Measurements from ENCODE around the gene ZNF792. TPM values are rescaled to one million over a fixed set of nuclear protein-coding genes. Genes with fewer than 3 reads are reported as not detected.
"Not testable (repeated sequence)": the region's sequence is repeated elsewhere in the genome, so short reads cannot be mapped to it uniquely, and the experiment has no call there.

ZNF792 gene
- total RNA-seq, 3 donors from 2014 or later (not counting 1 experiment from before 2014, with no cell fraction given), result 11.9 to 19.6 (median 16.2) TPM

DNA sequence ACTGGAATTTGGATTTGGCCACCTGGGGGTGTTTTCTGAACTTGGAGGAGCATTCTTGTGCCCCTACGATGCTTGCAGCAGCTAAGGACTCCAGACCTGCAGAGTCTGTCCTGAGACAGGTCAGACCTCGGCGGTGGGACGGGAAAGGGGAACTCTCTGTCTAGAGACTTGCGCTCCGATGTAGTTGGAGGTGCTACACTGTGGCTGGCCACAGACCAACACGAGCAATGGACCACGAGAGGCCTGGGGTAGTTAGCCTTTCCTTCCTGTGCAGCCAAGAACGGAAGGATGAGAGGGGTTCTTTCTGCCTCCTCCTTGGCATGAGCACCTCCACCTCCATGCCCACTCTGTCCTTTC is 30.2 kb upstream of the ZNF792 start:
- H3K27me3 ChIP-seq (ENCODE audit: control insufficient read depth, insufficient read depth, low read length), result no peaks in the 10 kb centered on the region
- TF ChIP-seq, protein P1, sequence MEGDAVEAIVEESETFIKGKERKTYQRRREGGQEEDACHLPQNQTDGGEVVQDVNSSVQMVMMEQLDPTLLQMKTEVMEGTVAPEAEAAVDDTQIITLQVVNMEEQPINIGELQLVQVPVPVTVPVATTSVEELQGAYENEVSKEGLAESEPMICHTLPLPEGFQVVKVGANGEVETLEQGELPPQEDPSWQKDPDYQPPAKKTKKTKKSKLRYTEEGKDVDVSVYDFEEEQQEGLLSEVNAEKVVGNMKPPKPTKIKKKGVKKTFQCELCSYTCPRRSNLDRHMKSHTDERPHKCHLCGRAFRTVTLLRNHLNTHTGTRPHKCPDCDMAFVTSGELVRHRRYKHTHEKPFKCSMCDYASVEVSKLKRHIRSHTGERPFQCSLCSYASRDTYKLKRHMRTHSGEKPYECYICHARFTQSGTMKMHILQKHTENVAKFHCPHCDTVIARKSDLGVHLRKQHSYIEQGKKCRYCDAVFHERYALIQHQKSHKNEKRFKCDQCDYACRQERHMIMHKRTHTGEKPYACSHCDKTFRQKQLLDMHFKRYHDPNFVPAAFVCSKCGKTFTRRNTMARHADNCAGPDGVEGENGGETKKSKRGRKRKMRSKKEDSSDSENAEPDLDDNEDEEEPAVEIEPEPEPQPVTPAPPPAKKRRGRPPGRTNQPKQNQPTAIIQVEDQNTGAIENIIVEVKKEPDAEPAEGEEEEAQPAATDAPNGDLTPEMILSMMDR (IDR thresholded peaks at IDR 0.05), result no peak
- H3K4me1 ChIP-seq (ENCODE audit: control insufficient read depth, insufficient read depth, low read length), result peaks cover 46% of the 10 kb centered on the region
- DNase-seq, result no peak
- Mint-ChIP-seq H3K4me3 (peak overlapping the region; percentile 54), H3K4me1 (peaks cover 27 to 44% of the 10 kb centered on the region in 2 donors), H3K36me3 (no peaks in the 10 kb centered on the region), H3K27me3 (ENCODE audit: low read depth in 2 of 2) (peaks cover 0 to 3% of the 10 kb centered on the region in 2 donors), H3K27ac (peak overlapping the region in 1 of 2 donors; percentile 2), H3K9me3 (no peaks in the 10 kb centered on the region)
- intact Hi-C loops (cut with micrococcal nuclease), result no loop called here
- no peaks in the 10 kb centered on the region for H3K9me3 ChIP-seq (ENCODE audit: control insufficient read depth, insufficient read depth, low read length)
- 50% methylated on average over 9 of the region's 9 CpGs for WGBS (ENCODE audit: insufficient coverage)
- H3K36me3 ChIP-seq (ENCODE audit: control insufficient read depth, insufficient read depth, low read length), result no peaks in the 10 kb centered on the region
- no peak overlapping the region for H3K4me3 ChIP-seq (ENCODE audit: low read length)
- peak; percentile 37 to 79 (median 53) for ATAC-seq
- no peak overlapping the region for H3K27ac ChIP-seq (ENCODE audit: low read length)

DNA sequence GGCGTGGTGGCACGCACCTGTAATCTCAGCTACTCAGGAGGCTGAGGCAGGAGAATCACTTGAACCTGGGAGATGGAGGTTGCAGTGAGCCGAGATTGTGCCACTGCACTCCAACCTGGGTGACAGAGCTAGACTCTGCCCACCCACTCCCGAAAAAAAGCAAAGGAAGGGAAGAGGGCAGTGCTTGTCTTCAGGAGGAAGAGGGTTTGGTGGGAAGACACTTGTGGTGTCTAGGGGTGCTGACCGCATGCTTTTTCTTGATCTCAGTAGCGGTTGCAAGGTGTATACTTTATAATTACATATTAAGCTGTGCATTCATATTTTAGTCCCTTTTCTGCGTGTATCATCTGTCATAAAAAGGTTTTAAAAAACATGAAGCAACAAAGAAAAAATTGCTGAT is 28.6 kb upstream of the ZNF792 start:
- H3K27ac Mint-ChIP-seq, result peak overlapping the region in 1 of 2 donors; percentile 52
- H3K4me1 Mint-ChIP-seq, result peaks cover 18 to 41% of the 10 kb centered on the region in 2 donors
- H3K27me3 ChIP-seq (ENCODE audit: control insufficient read depth, insufficient read depth, low read length); H3K27me3 Mint-ChIP-seq (ENCODE audit: low read depth in 2 of 2); H3K9me3 Mint-ChIP-seq; intact Hi-C loops (cut with micrococcal nuclease); DNase-seq; H3K27ac ChIP-seq (ENCODE audit: low read length); H3K9me3 ChIP-seq (ENCODE audit: control insufficient read depth, insufficient read depth, low read length); H3K36me3 Mint-ChIP-seq; H3K36me3 ChIP-seq (ENCODE audit: control insufficient read depth, insufficient read depth, low read length); H3K4me3 ChIP-seq (ENCODE audit: low read length): not testable (repeated sequence)
- ATAC-seq, result peak in 2 of 3 donors; percentile 54 to 68
- peak overlapping the region; percentile 72 for H3K4me3 Mint-ChIP-seq
- H3K4me1 ChIP-seq (ENCODE audit: control insufficient read depth, insufficient read depth, low read length), result peaks cover 33% of the 10 kb centered on the region
- 91% methylated on average over 4 of the region's 7 CpGs for WGBS (ENCODE audit: insufficient coverage)

DNA sequence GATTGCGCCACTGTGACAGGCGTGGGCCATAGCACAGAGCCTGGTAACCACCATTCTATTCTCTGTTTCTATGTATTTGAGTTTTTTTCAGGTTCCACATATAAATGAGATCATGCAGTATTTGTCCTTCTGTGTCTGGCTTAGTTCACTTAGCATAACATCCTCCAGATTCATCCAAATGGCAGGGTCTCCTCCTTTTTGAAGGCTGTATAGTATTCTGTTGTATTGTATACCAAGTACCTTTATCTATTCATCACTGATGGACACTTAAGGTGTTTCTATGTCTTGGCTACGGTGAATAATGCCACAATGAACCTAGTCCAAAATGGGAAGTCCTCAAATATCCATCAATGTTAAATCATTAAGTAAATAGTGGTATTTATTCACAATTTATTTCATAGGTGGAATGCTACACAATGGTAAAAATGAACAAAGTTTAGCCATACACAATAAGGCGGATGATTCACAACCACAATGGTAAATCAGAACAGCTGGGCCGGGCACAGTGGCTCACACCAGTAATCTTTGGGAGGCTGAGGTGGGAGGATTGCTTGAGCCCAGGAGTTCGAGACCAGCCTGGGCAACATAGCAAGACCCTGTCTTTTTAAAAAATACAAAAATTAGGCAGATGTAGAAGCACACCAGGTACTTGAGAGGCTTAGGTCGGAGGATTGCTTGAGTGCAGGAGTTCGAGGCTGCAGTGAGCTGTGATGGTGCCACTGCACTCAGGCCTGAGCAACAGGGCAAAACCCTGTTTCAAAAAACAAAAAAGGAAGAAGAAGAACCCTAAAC is 27.7 kb upstream of the ZNF792 start:
- TF ChIP-seq, protein P1 (IDR thresholded peaks at IDR 0.05), result no peak

DNA sequence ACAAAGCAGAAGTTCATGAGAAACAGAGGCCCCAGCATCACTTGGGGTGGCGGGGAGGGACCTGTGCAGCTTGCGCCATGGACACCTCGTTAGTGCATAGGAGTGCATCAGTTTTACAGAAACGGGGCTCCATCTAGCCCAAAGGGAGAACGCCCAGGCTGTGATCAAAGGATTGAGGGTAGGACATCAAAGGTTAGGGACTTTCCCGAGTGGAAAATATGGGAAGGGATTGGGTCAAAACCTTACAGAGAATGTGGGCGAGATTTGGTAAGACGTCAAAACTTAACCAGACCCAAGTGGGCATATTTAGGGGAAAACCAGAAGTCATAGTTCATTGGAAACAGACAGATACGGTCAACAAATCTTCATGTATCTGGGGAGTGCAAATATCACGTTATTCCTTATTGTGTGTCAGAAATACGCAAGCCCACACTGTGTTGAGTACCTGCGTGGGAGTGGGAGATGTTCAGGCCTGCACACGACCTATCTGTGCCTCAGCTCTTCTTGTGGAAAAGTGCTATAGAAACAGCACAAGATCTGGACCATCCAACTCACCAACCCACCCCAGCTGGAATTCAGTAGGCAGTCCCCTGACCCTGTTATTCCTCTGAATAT is 26.7 kb upstream of the ZNF792 start:
- Histone ChIP-seq H3K9me3 (ENCODE audit: control insufficient read depth, insufficient read depth, low read length) (no peaks in the 10 kb centered on the region), H3K36me3 (ENCODE audit: control insufficient read depth, insufficient read depth, low read length) (no peaks in the 10 kb centered on the region), H3K4me3 (ENCODE audit: low read length) (no peak overlapping the region), H3K4me1 (ENCODE audit: control insufficient read depth, insufficient read depth, low read length) (peaks cover 17% of the 10 kb centered on the region), H3K27ac (ENCODE audit: low read length) (no peak overlapping the region), H3K27me3 (ENCODE audit: control insufficient read depth, insufficient read depth, low read length) (no peaks in the 10 kb centered on the region)
- peaks cover 0 to 3% of the 10 kb centered on the region in 2 donors for H3K27me3 Mint-ChIP-seq (ENCODE audit: low read depth in 2 of 2)
- ATAC-seq, result no peak
- TF ChIP-seq, protein P1 (IDR thresholded peaks at IDR 0.05), result no peak
- no peak overlapping the region for H3K27ac Mint-ChIP-seq
- intact Hi-C loops (cut with micrococcal nuclease), result no loop called here
- H3K4me3 Mint-ChIP-seq, result no peak overlapping the region
- no peak for DNase-seq
- H3K36me3 Mint-ChIP-seq, result no peaks in the 10 kb centered on the region
- WGBS (ENCODE audit: insufficient coverage), result 77% methylated on average over 13 of the region's 13 CpGs
- no peaks in the 10 kb centered on the region for H3K9me3 Mint-ChIP-seq
- H3K4me1 Mint-ChIP-seq, result peaks cover 14 to 38% of the 10 kb centered on the region in 2 donors

More for the DNA sequence above, 27.7 kb upstream of the ZNF792 start:
- Mint-ChIP-seq H3K27me3 (ENCODE audit: low read depth in 2 of 2) (peaks cover 0 to 3% of the 10 kb centered on the region in 2 donors), H3K4me3 (peak overlapping the region; percentile 72), H3K9me3 (no peaks in the 10 kb centered on the region), H3K4me1 (peaks cover 10 to 34% of the 10 kb centered on the region in 2 donors), H3K27ac (no peak overlapping the region), H3K36me3 (no peaks in the 10 kb centered on the region)
- intact Hi-C loops (cut with micrococcal nuclease), result no loop called here
- H3K4me1 ChIP-seq (ENCODE audit: control insufficient read depth, insufficient read depth, low read length), result peaks cover 25% of the 10 kb centered on the region
- no peak overlapping the region for H3K4me3 ChIP-seq (ENCODE audit: low read length)
- no peak overlapping the region for H3K27ac ChIP-seq (ENCODE audit: low read length)
- H3K27me3 ChIP-seq (ENCODE audit: control insufficient read depth, insufficient read depth, low read length), result no peaks in the 10 kb centered on the region
- DNase-seq (no peak), ATAC-seq (no peak)
- 99% methylated on average over 6 of the region's 8 CpGs for WGBS (ENCODE audit: insufficient coverage)
- no peaks in the 10 kb centered on the region for H3K36me3 ChIP-seq (ENCODE audit: control insufficient read depth, insufficient read depth, low read length)
- H3K9me3 ChIP-seq (ENCODE audit: control insufficient read depth, insufficient read depth, low read length), result no peaks in the 10 kb centered on the region
